ENCODE results near the gene AFF2.

The AFF2 gene

GRCh38 chrX:148618470-148619445, 118.3 kb downstream of the AFF2 start:
- no peaks in the 10 kb centered on the region for H3K36me3 ChIP-seq (ENCODE audit: insufficient read depth, low read length)
- H3K4me3 ChIP-seq (ENCODE audit: low read depth in 1 of 2, low read length in 2 of 2) = no peak overlapping the region
- H3K27ac ChIP-seq (ENCODE audit: low read depth, low read length) = no peak overlapping the region
- H3K4me1 ChIP-seq (ENCODE audit: insufficient read depth, low read length) = no peaks in the 10 kb centered on the region
- H3K9ac ChIP-seq (ENCODE audit: low read length) = no peak overlapping the region
- no peaks in the 10 kb centered on the region for H3K27me3 ChIP-seq (ENCODE audit: control insufficient read depth in 1 of 2, insufficient read depth in 2 of 2, low read length in 2 of 2)
- no peaks in the 10 kb centered on the region for H3K9me3 ChIP-seq (ENCODE audit: low read length)

- no peak overlapping the region for H3K9ac ChIP-seq (ENCODE audit: low read length)
- no peaks in the 10 kb centered on the region for H3K27me3 ChIP-seq (ENCODE audit: control insufficient read depth in 1 of 2, insufficient read depth in 2 of 2, low read length in 2 of 2)
- H3K9me3 ChIP-seq (ENCODE audit: low read length) = no peaks in the 10 kb centered on the region
- no peak overlapping the region for H3K27ac ChIP-seq (ENCODE audit: low read depth, low read length)
- no peak overlapping the region for H3K4me3 ChIP-seq (ENCODE audit: low read depth in 1 of 2, low read length in 2 of 2)
- no peaks in the 10 kb centered on the region for H3K36me3 ChIP-seq (ENCODE audit: insufficient read depth, low read length)
- H3K4me1 ChIP-seq (ENCODE audit: insufficient read depth, low read length) = no peaks in the 10 kb centered on the region
Measured at GRCh38 chrX:148620023-148620422, 119.6 kb downstream of the AFF2 start.

GRCh38 chrX:148624951-148625474, 124.6 kb downstream of the AFF2 start:
- H3K4me1 ChIP-seq (ENCODE audit: insufficient read depth, low read length) = no peaks in the 10 kb centered on the region
- H3K27ac ChIP-seq (ENCODE audit: low read depth, low read length) = no peak overlapping the region
- no peak overlapping the region for H3K4me3 ChIP-seq (ENCODE audit: low read depth in 1 of 2, low read length in 2 of 2)
- H3K36me3 ChIP-seq (ENCODE audit: insufficient read depth, low read length) = no peaks in the 10 kb centered on the region
- H3K9ac ChIP-seq (ENCODE audit: low read length) = no peak overlapping the region
- H3K9me3 ChIP-seq (ENCODE audit: low read length) = no peaks in the 10 kb centered on the region
- no peaks in the 10 kb centered on the region for H3K27me3 ChIP-seq (ENCODE audit: control insufficient read depth in 1 of 2, insufficient read depth in 2 of 2, low read length in 2 of 2)

- Histone ChIP-seq H3K27ac (ENCODE audit: low read depth, low read length) (no peak overlapping the region), H3K9me3 (ENCODE audit: low read length) (no peaks in the 10 kb centered on the region), H3K27me3 (ENCODE audit: control insufficient read depth in 1 of 2, insufficient read depth in 2 of 2, low read length in 2 of 2) (no peaks in the 10 kb centered on the region), H3K36me3 (ENCODE audit: insufficient read depth, low read length) (no peaks in the 10 kb centered on the region), H3K4me3 (ENCODE audit: low read depth in 1 of 2, low read length in 2 of 2) (no peak overlapping the region), H3K4me1 (ENCODE audit: insufficient read depth, low read length) (no peaks in the 10 kb centered on the region), H3K9ac (ENCODE audit: low read length) (no peak overlapping the region)
Measured at GRCh38 chrX:148628621-148629020, 128.2 kb downstream of the AFF2 start.

- Histone ChIP-seq H3K4me1 (ENCODE audit: insufficient read depth, low read length) (no peaks in the 10 kb centered on the region), H3K36me3 (ENCODE audit: insufficient read depth, low read length) (no peaks in the 10 kb centered on the region), H3K27me3 (ENCODE audit: control insufficient read depth in 1 of 2, insufficient read depth in 2 of 2, low read length in 2 of 2) (no peaks in the 10 kb centered on the region), H3K4me3 (ENCODE audit: low read depth in 1 of 2, low read length in 2 of 2) (no peak overlapping the region), H3K9me3 (ENCODE audit: low read length) (no peaks in the 10 kb centered on the region), H3K27ac (ENCODE audit: low read depth, low read length) (no peak overlapping the region), H3K9ac (ENCODE audit: low read length) (no peak overlapping the region)
Measured at GRCh38 chrX:148629434-148629833, 129.0 kb downstream of the AFF2 start.

GRCh38 chrX:148632444-148632843, 132.0 kb downstream of the AFF2 start:
- Histone ChIP-seq H3K4me3 (ENCODE audit: low read depth in 1 of 2, low read length in 2 of 2) (no peak overlapping the region), H3K27me3 (ENCODE audit: control insufficient read depth in 1 of 2, insufficient read depth in 2 of 2, low read length in 2 of 2) (no peaks in the 10 kb centered on the region), H3K9ac (ENCODE audit: low read length) (no peak overlapping the region), H3K9me3 (ENCODE audit: low read length) (no peaks in the 10 kb centered on the region), H3K4me1 (ENCODE audit: insufficient read depth, low read length) (no peaks in the 10 kb centered on the region), H3K27ac (ENCODE audit: low read depth, low read length) (no peak overlapping the region), H3K36me3 (ENCODE audit: insufficient read depth, low read length) (no peaks in the 10 kb centered on the region)

GRCh38 chrX:148633218-148633908, 132.9 kb downstream of the AFF2 start:
- Histone ChIP-seq H3K36me3 (ENCODE audit: insufficient read depth, low read length) (no peaks in the 10 kb centered on the region), H3K4me3 (ENCODE audit: low read depth in 1 of 2, low read length in 2 of 2) (no peak overlapping the region), H3K9ac (ENCODE audit: low read length) (no peak overlapping the region), H3K9me3 (ENCODE audit: low read length) (no peaks in the 10 kb centered on the region), H3K27me3 (ENCODE audit: control insufficient read depth in 1 of 2, insufficient read depth in 2 of 2, low read length in 2 of 2) (no peaks in the 10 kb centered on the region), H3K27ac (ENCODE audit: low read depth, low read length) (no peak overlapping the region), H3K4me1 (ENCODE audit: insufficient read depth, low read length) (no peaks in the 10 kb centered on the region)

GRCh38 chrX:148634591-148634990, 134.2 kb downstream of the AFF2 start:
- H3K9ac ChIP-seq (ENCODE audit: low read length) = no peak overlapping the region
- no peaks in the 10 kb centered on the region for H3K36me3 ChIP-seq (ENCODE audit: insufficient read depth, low read length)
- no peak overlapping the region for H3K4me3 ChIP-seq (ENCODE audit: low read depth in 1 of 2, low read length in 2 of 2)
- no peaks in the 10 kb centered on the region for H3K27me3 ChIP-seq (ENCODE audit: control insufficient read depth in 1 of 2, insufficient read depth in 2 of 2, low read length in 2 of 2)
- H3K27ac ChIP-seq (ENCODE audit: low read depth, low read length) = no peak overlapping the region
- H3K9me3 ChIP-seq (ENCODE audit: low read length) = no peaks in the 10 kb centered on the region
- no peaks in the 10 kb centered on the region for H3K4me1 ChIP-seq (ENCODE audit: insufficient read depth, low read length)

- H3K4me1 ChIP-seq (ENCODE audit: insufficient read depth, low read length) = no peaks in the 10 kb centered on the region
- H3K27ac ChIP-seq (ENCODE audit: low read depth, low read length) = no peak overlapping the region
- no peaks in the 10 kb centered on the region for H3K27me3 ChIP-seq (ENCODE audit: control insufficient read depth in 1 of 2, insufficient read depth in 2 of 2, low read length in 2 of 2)
- H3K9me3 ChIP-seq (ENCODE audit: low read length) = no peaks in the 10 kb centered on the region
- H3K36me3 ChIP-seq (ENCODE audit: insufficient read depth, low read length) = no peaks in the 10 kb centered on the region
- no peak overlapping the region for H3K4me3 ChIP-seq (ENCODE audit: low read depth in 1 of 2, low read length in 2 of 2)
- no peak overlapping the region for H3K9ac ChIP-seq (ENCODE audit: low read length)
Measured at GRCh38 chrX:148643460-148643859, 143.0 kb downstream of the AFF2 start.

- Histone ChIP-seq H3K9ac (ENCODE audit: low read length) (no peak overlapping the region), H3K36me3 (ENCODE audit: insufficient read depth, low read length) (no peaks in the 10 kb centered on the region), H3K27ac (ENCODE audit: low read depth, low read length) (no peak overlapping the region), H3K4me1 (ENCODE audit: insufficient read depth, low read length) (no peaks in the 10 kb centered on the region), H3K4me3 (ENCODE audit: low read depth in 1 of 2, low read length in 2 of 2) (no peak overlapping the region), H3K27me3 (ENCODE audit: control insufficient read depth in 1 of 2, insufficient read depth in 2 of 2, low read length in 2 of 2) (no peaks in the 10 kb centered on the region), H3K9me3 (ENCODE audit: low read length) (no peaks in the 10 kb centered on the region)
Measured at GRCh38 chrX:148647651-148648050, 147.2 kb downstream of the AFF2 start.

GRCh38 chrX:148649145-148649795, 148.9 kb downstream of the AFF2 start:
- Histone ChIP-seq H3K27me3 (ENCODE audit: control insufficient read depth in 1 of 2, insufficient read depth in 2 of 2, low read length in 2 of 2) (no peaks in the 10 kb centered on the region), H3K27ac (ENCODE audit: low read depth, low read length) (no peak overlapping the region), H3K9ac (ENCODE audit: low read length) (no peak overlapping the region), H3K4me3 (ENCODE audit: low read depth in 1 of 2, low read length in 2 of 2) (no peak overlapping the region), H3K9me3 (ENCODE audit: low read length) (no peaks in the 10 kb centered on the region), H3K4me1 (ENCODE audit: insufficient read depth, low read length) (no peaks in the 10 kb centered on the region), H3K36me3 (ENCODE audit: insufficient read depth, low read length) (no peaks in the 10 kb centered on the region)
